ENCODE results near the gene KDM5D. TPM values are rescaled to one million over a fixed set of nuclear protein-coding genes. Genes with fewer than 3 reads are reported as not detected.

The KDM5D gene
- total RNA-seq, 1 experiment from 2014 or later = 31.0 TPM

DNA sequence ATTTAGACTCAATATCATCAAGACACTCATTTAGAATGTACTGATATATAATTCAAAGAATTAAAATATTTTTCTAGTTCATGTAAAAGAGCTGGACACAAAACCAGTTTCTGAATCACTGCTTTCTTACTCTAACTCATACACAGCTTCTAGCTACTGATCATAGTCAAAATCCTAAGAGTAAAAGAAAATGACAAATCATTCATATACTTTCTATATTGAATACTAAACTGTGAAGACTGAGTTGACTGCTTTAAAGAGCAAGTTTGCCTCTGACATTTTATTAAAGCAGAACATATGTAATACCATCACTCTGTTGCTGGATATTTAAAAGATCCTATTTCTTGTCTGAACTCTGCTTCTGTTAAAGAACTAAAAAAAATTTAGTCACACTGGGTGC, 2.4 kb downstream of the KDM5D start (continued):
- TF ChIP-seq, protein P1, sequence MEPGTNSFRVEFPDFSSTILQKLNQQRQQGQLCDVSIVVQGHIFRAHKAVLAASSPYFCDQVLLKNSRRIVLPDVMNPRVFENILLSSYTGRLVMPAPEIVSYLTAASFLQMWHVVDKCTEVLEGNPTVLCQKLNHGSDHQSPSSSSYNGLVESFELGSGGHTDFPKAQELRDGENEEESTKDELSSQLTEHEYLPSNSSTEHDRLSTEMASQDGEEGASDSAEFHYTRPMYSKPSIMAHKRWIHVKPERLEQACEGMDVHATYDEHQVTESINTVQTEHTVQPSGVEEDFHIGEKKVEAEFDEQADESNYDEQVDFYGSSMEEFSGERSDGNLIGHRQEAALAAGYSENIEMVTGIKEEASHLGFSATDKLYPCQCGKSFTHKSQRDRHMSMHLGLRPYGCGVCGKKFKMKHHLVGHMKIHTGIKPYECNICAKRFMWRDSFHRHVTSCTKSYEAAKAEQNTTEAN (CRISPR knock-in tag; IDR thresholded peaks at IDR 0.05) = no peak

DNA sequence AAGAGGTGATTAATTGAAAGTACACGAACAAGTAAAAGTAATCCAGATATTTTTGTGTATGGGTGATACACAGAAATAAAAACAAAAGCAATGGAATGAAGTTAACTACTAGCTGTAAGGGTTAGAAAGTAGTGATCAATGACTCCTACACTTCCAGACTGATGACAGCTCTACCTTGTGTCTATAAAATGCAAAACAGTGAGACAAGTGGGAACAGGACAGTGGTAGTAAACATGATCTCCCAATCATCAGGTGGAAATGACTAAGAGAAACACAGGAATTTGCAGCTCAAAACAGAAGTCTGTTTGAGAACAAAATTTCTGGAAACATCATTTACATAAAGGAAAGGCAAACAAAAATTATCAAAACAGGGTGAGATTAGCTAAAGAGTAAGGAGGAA, 10.1 kb downstream of the KDM5D start:
- H3K27me3 Mint-ChIP-seq (ENCODE audit: low read depth) = no peaks in the 10 kb centered on the region
- no peaks in the 10 kb centered on the region for H3K4me1 Mint-ChIP-seq
- H3K27ac Mint-ChIP-seq = no peak overlapping the region
- peaks cover 53% of the 10 kb centered on the region for H3K36me3 Mint-ChIP-seq
- CTCF ChIA-PET = no interaction called here
- H3K4me3 Mint-ChIP-seq = no peak overlapping the region
- no peaks in the 10 kb centered on the region for H3K9me3 Mint-ChIP-seq
- POLR2A ChIA-PET = no interaction called here
- no peak for DNase-seq (ENCODE audit: low spot score)
- ATAC-seq = no peak
- TF ChIP-seq ESRRA (CRISPR knock-in tag; IDR thresholded peaks at IDR 0.05; ENCODE audit: borderline replicate concordance) = no peak
- TF ChIP-seq, protein P2, sequence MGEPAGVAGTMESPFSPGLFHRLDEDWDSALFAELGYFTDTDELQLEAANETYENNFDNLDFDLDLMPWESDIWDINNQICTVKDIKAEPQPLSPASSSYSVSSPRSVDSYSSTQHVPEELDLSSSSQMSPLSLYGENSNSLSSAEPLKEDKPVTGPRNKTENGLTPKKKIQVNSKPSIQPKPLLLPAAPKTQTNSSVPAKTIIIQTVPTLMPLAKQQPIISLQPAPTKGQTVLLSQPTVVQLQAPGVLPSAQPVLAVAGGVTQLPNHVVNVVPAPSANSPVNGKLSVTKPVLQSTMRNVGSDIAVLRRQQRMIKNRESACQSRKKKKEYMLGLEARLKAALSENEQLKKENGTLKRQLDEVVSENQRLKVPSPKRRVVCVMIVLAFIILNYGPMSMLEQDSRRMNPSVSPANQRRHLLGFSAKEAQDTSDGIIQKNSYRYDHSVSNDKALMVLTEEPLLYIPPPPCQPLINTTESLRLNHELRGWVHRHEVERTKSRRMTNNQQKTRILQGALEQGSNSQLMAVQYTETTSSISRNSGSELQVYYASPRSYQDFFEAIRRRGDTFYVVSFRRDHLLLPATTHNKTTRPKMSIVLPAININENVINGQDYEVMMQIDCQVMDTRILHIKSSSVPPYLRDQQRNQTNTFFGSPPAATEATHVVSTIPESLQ (CRISPR knock-in tag; IDR thresholded peaks at IDR 0.05) = no peak
- no peak for TF ChIP-seq HMGA2 (CRISPR knock-in tag; IDR thresholded peaks at IDR 0.05)
- TF ChIP-seq, protein P3, sequence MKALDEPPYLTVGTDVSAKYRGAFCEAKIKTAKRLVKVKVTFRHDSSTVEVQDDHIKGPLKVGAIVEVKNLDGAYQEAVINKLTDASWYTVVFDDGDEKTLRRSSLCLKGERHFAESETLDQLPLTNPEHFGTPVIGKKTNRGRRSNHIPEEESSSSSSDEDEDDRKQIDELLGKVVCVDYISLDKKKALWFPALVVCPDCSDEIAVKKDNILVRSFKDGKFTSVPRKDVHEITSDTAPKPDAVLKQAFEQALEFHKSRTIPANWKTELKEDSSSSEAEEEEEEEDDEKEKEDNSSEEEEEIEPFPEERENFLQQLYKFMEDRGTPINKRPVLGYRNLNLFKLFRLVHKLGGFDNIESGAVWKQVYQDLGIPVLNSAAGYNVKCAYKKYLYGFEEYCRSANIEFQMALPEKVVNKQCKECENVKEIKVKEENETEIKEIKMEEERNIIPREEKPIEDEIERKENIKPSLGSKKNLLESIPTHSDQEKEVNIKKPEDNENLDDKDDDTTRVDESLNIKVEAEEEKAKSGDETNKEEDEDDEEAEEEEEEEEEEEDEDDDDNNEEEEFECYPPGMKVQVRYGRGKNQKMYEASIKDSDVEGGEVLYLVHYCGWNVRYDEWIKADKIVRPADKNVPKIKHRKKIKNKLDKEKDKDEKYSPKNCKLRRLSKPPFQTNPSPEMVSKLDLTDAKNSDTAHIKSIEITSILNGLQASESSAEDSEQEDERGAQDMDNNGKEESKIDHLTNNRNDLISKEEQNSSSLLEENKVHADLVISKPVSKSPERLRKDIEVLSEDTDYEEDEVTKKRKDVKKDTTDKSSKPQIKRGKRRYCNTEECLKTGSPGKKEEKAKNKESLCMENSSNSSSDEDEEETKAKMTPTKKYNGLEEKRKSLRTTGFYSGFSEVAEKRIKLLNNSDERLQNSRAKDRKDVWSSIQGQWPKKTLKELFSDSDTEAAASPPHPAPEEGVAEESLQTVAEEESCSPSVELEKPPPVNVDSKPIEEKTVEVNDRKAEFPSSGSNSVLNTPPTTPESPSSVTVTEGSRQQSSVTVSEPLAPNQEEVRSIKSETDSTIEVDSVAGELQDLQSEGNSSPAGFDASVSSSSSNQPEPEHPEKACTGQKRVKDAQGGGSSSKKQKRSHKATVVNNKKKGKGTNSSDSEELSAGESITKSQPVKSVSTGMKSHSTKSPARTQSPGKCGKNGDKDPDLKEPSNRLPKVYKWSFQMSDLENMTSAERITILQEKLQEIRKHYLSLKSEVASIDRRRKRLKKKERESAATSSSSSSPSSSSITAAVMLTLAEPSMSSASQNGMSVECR (CRISPR knock-in tag; IDR thresholded peaks at IDR 0.05; ENCODE audit: borderline replicate concordance) = no peak
- TF ChIP-seq NFYB (CRISPR knock-in tag; conservative IDR thresholded peaks at IDR 0.05; ENCODE audit: low read depth) = no peak
- TF ChIP-seq, protein P4, sequence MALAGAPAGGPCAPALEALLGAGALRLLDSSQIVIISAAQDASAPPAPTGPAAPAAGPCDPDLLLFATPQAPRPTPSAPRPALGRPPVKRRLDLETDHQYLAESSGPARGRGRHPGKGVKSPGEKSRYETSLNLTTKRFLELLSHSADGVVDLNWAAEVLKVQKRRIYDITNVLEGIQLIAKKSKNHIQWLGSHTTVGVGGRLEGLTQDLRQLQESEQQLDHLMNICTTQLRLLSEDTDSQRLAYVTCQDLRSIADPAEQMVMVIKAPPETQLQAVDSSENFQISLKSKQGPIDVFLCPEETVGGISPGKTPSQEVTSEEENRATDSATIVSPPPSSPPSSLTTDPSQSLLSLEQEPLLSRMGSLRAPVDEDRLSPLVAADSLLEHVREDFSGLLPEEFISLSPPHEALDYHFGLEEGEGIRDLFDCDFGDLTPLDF (CRISPR knock-in tag; IDR thresholded peaks at IDR 0.05) = no peak
- TF ChIP-seq SP1 (CRISPR knock-in tag; conservative IDR thresholded peaks at IDR 0.05) = no peak
- TF ChIP-seq, protein P5, sequence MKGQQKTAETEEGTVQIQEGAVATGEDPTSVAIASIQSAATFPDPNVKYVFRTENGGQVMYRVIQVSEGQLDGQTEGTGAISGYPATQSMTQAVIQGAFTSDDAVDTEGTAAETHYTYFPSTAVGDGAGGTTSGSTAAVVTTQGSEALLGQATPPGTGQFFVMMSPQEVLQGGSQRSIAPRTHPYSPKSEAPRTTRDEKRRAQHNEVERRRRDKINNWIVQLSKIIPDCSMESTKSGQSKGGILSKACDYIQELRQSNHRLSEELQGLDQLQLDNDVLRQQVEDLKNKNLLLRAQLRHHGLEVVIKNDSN (CRISPR knock-in tag; IDR thresholded peaks at IDR 0.05) = no peak
- TF ChIP-seq TEAD4 (CRISPR knock-in tag; IDR thresholded peaks at IDR 0.05) = no peak
- TF ChIP-seq, protein P6, sequence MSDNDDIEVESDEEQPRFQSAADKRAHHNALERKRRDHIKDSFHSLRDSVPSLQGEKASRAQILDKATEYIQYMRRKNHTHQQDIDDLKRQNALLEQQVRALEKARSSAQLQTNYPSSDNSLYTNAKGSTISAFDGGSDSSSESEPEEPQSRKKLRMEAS (CRISPR knock-in tag; IDR thresholded peaks at IDR 0.05) = no peak
- no peak for TF ChIP-seq SOX15 (CRISPR knock-in tag; IDR thresholded peaks at IDR 0.05)
- no peak for TF ChIP-seq ZNF138 (CRISPR knock-in tag; conservative IDR thresholded peaks at IDR 0.05)
- TF ChIP-seq, protein P7, sequence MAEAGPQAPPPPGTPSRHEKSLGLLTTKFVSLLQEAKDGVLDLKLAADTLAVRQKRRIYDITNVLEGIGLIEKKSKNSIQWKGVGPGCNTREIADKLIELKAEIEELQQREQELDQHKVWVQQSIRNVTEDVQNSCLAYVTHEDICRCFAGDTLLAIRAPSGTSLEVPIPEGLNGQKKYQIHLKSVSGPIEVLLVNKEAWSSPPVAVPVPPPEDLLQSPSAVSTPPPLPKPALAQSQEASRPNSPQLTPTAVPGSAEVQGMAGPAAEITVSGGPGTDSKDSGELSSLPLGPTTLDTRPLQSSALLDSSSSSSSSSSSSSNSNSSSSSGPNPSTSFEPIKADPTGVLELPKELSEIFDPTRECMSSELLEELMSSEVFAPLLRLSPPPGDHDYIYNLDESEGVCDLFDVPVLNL (CRISPR knock-in tag; IDR thresholded peaks at IDR 0.05; ENCODE audit: borderline replicate concordance, low read depth) = no peak
- TF ChIP-seq, protein P8, sequence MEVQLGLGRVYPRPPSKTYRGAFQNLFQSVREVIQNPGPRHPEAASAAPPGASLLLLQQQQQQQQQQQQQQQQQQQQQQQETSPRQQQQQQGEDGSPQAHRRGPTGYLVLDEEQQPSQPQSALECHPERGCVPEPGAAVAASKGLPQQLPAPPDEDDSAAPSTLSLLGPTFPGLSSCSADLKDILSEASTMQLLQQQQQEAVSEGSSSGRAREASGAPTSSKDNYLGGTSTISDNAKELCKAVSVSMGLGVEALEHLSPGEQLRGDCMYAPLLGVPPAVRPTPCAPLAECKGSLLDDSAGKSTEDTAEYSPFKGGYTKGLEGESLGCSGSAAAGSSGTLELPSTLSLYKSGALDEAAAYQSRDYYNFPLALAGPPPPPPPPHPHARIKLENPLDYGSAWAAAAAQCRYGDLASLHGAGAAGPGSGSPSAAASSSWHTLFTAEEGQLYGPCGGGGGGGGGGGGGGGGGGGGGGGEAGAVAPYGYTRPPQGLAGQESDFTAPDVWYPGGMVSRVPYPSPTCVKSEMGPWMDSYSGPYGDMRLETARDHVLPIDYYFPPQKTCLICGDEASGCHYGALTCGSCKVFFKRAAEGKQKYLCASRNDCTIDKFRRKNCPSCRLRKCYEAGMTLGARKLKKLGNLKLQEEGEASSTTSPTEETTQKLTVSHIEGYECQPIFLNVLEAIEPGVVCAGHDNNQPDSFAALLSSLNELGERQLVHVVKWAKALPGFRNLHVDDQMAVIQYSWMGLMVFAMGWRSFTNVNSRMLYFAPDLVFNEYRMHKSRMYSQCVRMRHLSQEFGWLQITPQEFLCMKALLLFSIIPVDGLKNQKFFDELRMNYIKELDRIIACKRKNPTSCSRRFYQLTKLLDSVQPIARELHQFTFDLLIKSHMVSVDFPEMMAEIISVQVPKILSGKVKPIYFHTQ (CRISPR knock-in tag; IDR thresholded peaks at IDR 0.05) = no peak
- no peak for TF ChIP-seq ZNF423 (CRISPR knock-in tag; IDR thresholded peaks at IDR 0.05)
- no peak for TF ChIP-seq FOXP1 (CRISPR knock-in tag; IDR thresholded peaks at IDR 0.05; ENCODE audit: borderline replicate concordance)
- TF ChIP-seq ATF1 (CRISPR knock-in tag; IDR thresholded peaks at IDR 0.05) = no peak
- TF ChIP-seq, protein P9, sequence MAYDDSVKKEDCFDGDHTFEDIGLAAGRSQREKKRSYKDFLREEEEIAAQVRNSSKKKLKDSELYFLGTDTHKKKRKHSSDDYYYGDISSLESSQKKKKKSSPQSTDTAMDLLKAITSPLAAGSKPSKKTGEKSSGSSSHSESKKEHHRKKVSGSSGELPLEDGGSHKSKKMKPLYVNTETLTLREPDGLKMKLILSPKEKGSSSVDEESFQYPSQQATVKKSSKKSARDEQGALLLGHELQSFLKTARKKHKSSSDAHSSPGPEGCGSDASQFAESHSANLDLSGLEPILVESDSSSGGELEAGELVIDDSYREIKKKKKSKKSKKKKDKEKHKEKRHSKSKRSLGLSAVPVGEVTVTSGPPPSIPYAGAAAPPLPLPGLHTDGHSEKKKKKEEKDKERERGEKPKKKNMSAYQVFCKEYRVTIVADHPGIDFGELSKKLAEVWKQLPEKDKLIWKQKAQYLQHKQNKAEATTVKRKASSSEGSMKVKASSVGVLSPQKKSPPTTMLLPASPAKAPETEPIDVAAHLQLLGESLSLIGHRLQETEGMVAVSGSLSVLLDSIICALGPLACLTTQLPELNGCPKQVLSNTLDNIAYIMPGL (CRISPR knock-in tag; IDR thresholded peaks at IDR 0.05) = no peak
- TF ChIP-seq, protein P10, sequence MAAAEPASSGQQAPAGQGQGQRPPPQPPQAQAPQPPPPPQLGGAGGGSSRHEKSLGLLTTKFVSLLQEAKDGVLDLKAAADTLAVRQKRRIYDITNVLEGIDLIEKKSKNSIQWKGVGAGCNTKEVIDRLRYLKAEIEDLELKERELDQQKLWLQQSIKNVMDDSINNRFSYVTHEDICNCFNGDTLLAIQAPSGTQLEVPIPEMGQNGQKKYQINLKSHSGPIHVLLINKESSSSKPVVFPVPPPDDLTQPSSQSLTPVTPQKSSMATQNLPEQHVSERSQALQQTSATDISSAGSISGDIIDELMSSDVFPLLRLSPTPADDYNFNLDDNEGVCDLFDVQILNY (CRISPR knock-in tag; IDR thresholded peaks at IDR 0.05) = no peak

Data from WTC11 (cell line).